HEK293 (cell line): ENCODE results near the gene CACHD1.

Experiments
- BCL11B ChIP-seq: fragments of 450-650 bp; formaldehyde crosslinking; IDR thresholded peaks from 2 replicates; pipeline ENCODE4 v1.5.1; 2016; ENCODE audit warnings: low read depth, missing biosample characterization, missing genetic modification characterization
- FEZF1 ChIP-seq: fragments of 450-650 bp; formaldehyde crosslinking; IDR thresholded peaks from 2 replicates; pipeline ENCODE4 v1.5.1; 2016; ENCODE audit warnings: missing biosample characterization, missing genetic modification characterization
- MEIS1 ChIP-seq: sonication (generic); formaldehyde crosslinking; IDR thresholded peaks from 2 replicates; pipeline ENCODE4 v1.8.1; 2022; ENCODE audit warnings: missing genetic modification reagents, mild to moderate bottlenecking, borderline replicate concordance
- SALL2 ChIP-seq: fragments of 450-650 bp; formaldehyde crosslinking; IDR thresholded peaks from 2 replicates; pipeline ENCODE4 v1.5.0; 2017; ENCODE audit warnings: missing biosample characterization, mild to moderate bottlenecking, missing genetic modification characterization, borderline replicate concordance
- TCF7L2 ChIP-seq: IDR thresholded peaks from 2 replicates; pipeline ENCODE4 v1.6.1; 2011; ENCODE audit warnings: low read depth, mild to moderate bottlenecking, inconsistent platforms, low read length, moderate library complexity, borderline replicate concordance
- WT1 ChIP-seq: fragments of 450-650 bp; formaldehyde crosslinking; IDR thresholded peaks from 2 replicates; pipeline ENCODE4 v1.5.1; 2016; ENCODE audit warnings: missing biosample characterization, missing genetic modification characterization
- YY2 ChIP-seq: fragments of 450-650 bp; formaldehyde crosslinking; IDR thresholded peaks from 2 replicates; pipeline ENCODE4 v1.5.1; 2016; ENCODE audit warnings: missing biosample characterization, missing genetic modification characterization
- ZNF2 ChIP-seq: fragments of 450-650 bp; formaldehyde crosslinking; IDR thresholded peaks from 2 replicates; pipeline ENCODE4 v1.5.1; 2016; ENCODE audit warnings: missing biosample characterization, missing genetic modification characterization
- ZNF292 ChIP-seq: fragments of 450-650 bp; formaldehyde crosslinking; IDR thresholded peaks from 2 replicates; pipeline ENCODE4 v1.5.1; 2016; ENCODE audit warnings: low read depth, missing biosample characterization, missing genetic modification characterization, borderline replicate concordance
- ZNF324 ChIP-seq: fragments of 450-650 bp; formaldehyde crosslinking; IDR thresholded peaks from 2 replicates; pipeline ENCODE4 v1.5.1; 2016; ENCODE audit warnings: missing biosample characterization, missing genetic modification characterization
- ZNF37A ChIP-seq: fragments of 450-650 bp; IDR thresholded peaks from 2 replicates; pipeline ENCODE4 v1.5.1; 2018; ENCODE audit warnings: missing biosample characterization, missing genetic modification characterization
- ZNF549 ChIP-seq: fragments of 450-650 bp; IDR thresholded peaks from 2 replicates; pipeline ENCODE4 v1.5.1; 2018; ENCODE audit warnings: missing biosample characterization, missing genetic modification characterization, mild to moderate bottlenecking, inconsistent platforms, moderate library complexity
- ZNF555 ChIP-seq: fragments of 450-650 bp; formaldehyde crosslinking; conservative IDR thresholded peaks from 2 replicates; pipeline ENCODE4 v1.5.1; 2017; ENCODE audit warnings: missing biosample characterization, mild to moderate bottlenecking, missing genetic modification characterization, inconsistent platforms
- ZNF658 ChIP-seq: fragments of 450-650 bp; formaldehyde crosslinking; IDR thresholded peaks from 2 replicates; pipeline ENCODE4; 2016; ENCODE audit warnings: missing biosample characterization, missing genetic modification characterization
- ZNF664 ChIP-seq: fragments of 450-650 bp; formaldehyde crosslinking; IDR thresholded peaks from 2 replicates; pipeline ENCODE4 v1.5.1; 2016; ENCODE audit warnings: missing biosample characterization, missing genetic modification characterization
- ZNF707 ChIP-seq: fragments of 450-650 bp; formaldehyde crosslinking; IDR thresholded peaks from 2 replicates; pipeline ENCODE4 v1.5.1; 2016; ENCODE audit warnings: missing biosample characterization, missing genetic modification characterization
- ZNF843 ChIP-seq: fragments of 450-650 bp; formaldehyde crosslinking; IDR thresholded peaks from 2 replicates; pipeline ENCODE4 v1.5.1; 2016; ENCODE audit warnings: missing biosample characterization, missing genetic modification characterization
- ZSCAN30 ChIP-seq: fragments of 450-650 bp; IDR thresholded peaks from 2 replicates; pipeline ENCODE4 v1.5.1; 2018; ENCODE audit warnings: missing biosample characterization, mild to moderate bottlenecking, missing genetic modification characterization, moderate library complexity
- TF ChIP-seq, protein P1 (sequence below): fragments of 450-650 bp; formaldehyde crosslinking; IDR thresholded peaks from 2 replicates; pipeline ENCODE4 v1.5.1; 2016; ENCODE audit warnings: missing biosample characterization, missing genetic modification characterization
- TF ChIP-seq, protein P2 (sequence below): fragments of 450-650 bp; formaldehyde crosslinking; IDR thresholded peaks from 2 replicates; pipeline ENCODE4 v1.5.1; 2016; ENCODE audit warnings: missing biosample characterization, missing genetic modification characterization
- TF ChIP-seq, protein P3 (sequence below): fragments of 450-650 bp; formaldehyde crosslinking; IDR thresholded peaks from 2 replicates; pipeline ENCODE4 v1.5.1; 2016; ENCODE audit warnings: missing biosample characterization, missing genetic modification characterization
- TF ChIP-seq, protein P4 (sequence below): fragments of 450-650 bp; formaldehyde crosslinking; IDR thresholded peaks from 2 replicates; pipeline ENCODE4 v1.5.1; 2016; ENCODE audit warnings: missing biosample characterization, missing genetic modification characterization
- TF ChIP-seq, protein P5 (sequence below): fragments of 450-650 bp; formaldehyde crosslinking; IDR thresholded peaks from 2 replicates; pipeline ENCODE4 v1.5.1; 2016; ENCODE audit warnings: missing biosample characterization, missing genetic modification characterization
- TF ChIP-seq, protein P6 (sequence below): fragments of 450-650 bp; formaldehyde crosslinking; IDR thresholded peaks from 2 replicates; pipeline ENCODE4 v1.5.1; 2016; ENCODE audit warnings: missing biosample characterization, missing genetic modification characterization
- TF ChIP-seq, protein P7 (sequence below): fragments of 450-650 bp; formaldehyde crosslinking; IDR thresholded peaks from 2 replicates; pipeline ENCODE4 v1.5.1; 2016; ENCODE audit warnings: missing biosample characterization, missing genetic modification characterization, borderline replicate concordance

Gene CACHD1

DNA sequence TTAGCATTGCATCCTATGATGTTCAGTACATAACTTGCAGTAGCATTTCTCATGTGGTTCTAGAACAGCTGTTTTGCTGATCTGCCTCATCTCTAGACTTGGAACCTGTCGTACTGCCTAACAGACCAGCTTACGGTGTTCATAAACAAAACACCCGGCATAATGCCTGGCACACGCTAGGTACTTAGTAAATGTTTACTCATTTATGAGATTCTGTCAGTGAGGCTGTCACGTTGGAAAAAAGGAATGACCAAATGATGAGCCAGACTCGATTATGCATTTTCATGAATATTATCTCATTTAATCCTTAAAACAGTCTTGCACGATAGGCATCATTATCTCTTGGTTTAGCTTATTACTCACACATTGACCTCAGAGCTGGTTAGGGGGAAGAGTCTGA lies 46.4 kb downstream of the CACHD1 start (continued):
- TF ChIP-seq ZNF843 (tag by site-specific recombination) (peak; percentile 52; the same call in 1 of the 2 replicates), ZNF658 (tag by site-specific recombination) (no peak), ZNF324 (tag by site-specific recombination) (no peak), TCF7L2 (no peak), ZNF37A (no peak), FEZF1 (no peak), YY2 (tag by site-specific recombination) (no peak), ZNF664 (tag by site-specific recombination) (peak; percentile 99), ZNF549 (no peak), SALL2 (no peak), MEIS1 (CRISPR knock-in tag) (no peak), ZNF2 (tag by site-specific recombination) (no peak), BCL11B (tag by site-specific recombination) (no peak), WT1 (no peak), ZSCAN30 (no peak), ZNF292 (no peak), ZNF555 (tag by site-specific recombination) (no peak), ZNF707 (tag by site-specific recombination) (no peak)
- TF ChIP-seq, protein P1, sequence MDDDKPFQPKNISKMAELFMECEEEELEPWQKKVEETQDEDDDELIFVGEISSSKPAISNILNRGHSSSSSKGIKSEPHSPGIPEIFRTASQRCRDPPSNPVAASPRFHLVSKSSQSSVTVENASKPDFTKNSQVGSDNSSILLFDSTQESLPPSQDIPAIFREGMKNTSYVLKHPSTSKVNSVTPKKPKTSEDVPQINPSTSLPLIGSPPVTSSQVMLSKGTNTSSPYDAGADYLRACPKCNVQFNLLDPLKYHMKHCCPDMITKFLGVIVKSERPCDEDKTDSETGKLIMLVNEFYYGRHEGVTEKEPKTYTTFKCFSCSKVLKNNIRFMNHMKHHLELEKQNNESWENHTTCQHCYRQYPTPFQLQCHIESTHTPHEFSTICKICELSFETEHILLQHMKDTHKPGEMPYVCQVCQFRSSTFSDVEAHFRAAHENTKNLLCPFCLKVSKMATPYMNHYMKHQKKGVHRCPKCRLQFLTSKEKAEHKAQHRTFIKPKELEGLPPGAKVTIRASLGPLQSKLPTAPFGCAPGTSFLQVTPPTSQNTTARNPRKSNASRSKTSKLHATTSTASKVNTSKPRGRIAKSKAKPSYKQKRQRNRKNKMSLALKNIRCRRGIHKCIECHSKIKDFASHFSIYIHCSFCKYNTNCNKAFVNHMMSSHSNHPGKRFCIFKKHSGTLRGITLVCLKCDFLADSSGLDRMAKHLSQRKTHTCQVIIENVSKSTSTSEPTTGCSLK (tag by site-specific recombination), result no peak
- TF ChIP-seq, protein P2, sequence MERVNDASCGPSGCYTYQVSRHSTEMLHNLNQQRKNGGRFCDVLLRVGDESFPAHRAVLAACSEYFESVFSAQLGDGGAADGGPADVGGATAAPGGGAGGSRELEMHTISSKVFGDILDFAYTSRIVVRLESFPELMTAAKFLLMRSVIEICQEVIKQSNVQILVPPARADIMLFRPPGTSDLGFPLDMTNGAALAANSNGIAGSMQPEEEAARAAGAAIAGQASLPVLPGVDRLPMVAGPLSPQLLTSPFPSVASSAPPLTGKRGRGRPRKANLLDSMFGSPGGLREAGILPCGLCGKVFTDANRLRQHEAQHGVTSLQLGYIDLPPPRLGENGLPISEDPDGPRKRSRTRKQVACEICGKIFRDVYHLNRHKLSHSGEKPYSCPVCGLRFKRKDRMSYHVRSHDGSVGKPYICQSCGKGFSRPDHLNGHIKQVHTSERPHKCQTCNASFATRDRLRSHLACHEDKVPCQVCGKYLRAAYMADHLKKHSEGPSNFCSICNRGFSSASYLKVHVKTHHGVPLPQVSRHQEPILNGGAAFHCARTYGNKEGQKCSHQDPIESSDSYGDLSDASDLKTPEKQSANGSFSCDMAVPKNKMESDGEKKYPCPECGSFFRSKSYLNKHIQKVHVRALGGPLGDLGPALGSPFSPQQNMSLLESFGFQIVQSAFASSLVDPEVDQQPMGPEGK (tag by site-specific recombination), result no peak
- TF ChIP-seq, protein P3, sequence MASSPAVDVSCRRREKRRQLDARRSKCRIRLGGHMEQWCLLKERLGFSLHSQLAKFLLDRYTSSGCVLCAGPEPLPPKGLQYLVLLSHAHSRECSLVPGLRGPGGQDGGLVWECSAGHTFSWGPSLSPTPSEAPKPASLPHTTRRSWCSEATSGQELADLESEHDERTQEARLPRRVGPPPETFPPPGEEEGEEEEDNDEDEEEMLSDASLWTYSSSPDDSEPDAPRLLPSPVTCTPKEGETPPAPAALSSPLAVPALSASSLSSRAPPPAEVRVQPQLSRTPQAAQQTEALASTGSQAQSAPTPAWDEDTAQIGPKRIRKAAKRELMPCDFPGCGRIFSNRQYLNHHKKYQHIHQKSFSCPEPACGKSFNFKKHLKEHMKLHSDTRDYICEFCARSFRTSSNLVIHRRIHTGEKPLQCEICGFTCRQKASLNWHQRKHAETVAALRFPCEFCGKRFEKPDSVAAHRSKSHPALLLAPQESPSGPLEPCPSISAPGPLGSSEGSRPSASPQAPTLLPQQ, result peak; percentile 66
- TF ChIP-seq, protein P4, sequence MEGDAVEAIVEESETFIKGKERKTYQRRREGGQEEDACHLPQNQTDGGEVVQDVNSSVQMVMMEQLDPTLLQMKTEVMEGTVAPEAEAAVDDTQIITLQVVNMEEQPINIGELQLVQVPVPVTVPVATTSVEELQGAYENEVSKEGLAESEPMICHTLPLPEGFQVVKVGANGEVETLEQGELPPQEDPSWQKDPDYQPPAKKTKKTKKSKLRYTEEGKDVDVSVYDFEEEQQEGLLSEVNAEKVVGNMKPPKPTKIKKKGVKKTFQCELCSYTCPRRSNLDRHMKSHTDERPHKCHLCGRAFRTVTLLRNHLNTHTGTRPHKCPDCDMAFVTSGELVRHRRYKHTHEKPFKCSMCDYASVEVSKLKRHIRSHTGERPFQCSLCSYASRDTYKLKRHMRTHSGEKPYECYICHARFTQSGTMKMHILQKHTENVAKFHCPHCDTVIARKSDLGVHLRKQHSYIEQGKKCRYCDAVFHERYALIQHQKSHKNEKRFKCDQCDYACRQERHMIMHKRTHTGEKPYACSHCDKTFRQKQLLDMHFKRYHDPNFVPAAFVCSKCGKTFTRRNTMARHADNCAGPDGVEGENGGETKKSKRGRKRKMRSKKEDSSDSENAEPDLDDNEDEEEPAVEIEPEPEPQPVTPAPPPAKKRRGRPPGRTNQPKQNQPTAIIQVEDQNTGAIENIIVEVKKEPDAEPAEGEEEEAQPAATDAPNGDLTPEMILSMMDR, result no peak
- TF ChIP-seq, protein P5, sequence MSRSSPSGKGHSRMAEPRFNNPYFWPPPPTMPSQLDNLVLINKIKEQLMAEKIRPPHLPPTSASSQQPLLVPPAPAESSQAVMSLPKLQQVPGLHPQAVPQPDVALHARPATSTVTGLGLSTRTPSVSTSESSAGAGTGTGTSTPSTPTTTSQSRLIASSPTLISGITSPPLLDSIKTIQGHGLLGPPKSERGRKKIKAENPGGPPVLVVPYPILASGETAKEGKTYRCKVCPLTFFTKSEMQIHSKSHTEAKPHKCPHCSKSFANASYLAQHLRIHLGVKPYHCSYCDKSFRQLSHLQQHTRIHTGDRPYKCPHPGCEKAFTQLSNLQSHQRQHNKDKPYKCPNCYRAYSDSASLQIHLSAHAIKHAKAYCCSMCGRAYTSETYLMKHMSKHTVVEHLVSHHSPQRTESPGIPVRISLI (tag by site-specific recombination), result no peak
- TF ChIP-seq, protein P6, sequence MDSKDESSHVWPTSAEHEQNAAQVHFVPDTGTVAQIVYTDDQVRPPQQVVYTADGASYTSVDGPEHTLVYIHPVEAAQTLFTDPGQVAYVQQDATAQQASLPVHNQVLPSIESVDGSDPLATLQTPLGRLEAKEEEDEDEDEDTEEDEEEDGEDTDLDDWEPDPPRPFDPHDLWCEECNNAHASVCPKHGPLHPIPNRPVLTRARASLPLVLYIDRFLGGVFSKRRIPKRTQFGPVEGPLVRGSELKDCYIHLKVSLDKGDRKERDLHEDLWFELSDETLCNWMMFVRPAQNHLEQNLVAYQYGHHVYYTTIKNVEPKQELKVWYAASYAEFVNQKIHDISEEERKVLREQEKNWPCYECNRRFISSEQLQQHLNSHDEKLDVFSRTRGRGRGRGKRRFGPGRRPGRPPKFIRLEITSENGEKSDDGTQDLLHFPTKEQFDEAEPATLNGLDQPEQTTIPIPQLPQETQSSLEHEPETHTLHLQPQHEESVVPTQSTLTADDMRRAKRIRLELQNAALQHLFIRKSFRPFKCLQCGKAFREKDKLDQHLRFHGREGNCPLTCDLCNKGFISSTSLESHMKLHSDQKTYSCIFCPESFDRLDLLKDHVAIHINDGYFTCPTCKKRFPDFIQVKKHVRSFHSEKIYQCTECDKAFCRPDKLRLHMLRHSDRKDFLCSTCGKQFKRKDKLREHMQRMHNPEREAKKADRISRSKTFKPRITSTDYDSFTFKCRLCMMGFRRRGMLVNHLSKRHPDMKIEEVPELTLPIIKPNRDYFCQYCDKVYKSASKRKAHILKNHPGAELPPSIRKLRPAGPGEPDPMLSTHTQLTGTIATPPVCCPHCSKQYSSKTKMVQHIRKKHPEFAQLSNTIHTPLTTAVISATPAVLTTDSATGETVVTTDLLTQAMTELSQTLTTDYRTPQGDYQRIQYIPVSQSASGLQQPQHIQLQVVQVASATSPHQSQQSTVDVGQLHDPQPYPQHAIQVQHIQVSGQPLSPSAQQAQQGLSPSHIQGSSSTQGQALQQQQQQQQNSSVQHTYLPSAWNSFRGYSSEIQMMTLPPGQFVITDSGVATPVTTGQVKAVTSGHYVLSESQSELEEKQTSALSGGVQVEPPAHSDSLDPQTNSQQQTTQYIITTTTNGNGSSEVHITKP (tag by site-specific recombination), result no peak
- TF ChIP-seq, protein P7, sequence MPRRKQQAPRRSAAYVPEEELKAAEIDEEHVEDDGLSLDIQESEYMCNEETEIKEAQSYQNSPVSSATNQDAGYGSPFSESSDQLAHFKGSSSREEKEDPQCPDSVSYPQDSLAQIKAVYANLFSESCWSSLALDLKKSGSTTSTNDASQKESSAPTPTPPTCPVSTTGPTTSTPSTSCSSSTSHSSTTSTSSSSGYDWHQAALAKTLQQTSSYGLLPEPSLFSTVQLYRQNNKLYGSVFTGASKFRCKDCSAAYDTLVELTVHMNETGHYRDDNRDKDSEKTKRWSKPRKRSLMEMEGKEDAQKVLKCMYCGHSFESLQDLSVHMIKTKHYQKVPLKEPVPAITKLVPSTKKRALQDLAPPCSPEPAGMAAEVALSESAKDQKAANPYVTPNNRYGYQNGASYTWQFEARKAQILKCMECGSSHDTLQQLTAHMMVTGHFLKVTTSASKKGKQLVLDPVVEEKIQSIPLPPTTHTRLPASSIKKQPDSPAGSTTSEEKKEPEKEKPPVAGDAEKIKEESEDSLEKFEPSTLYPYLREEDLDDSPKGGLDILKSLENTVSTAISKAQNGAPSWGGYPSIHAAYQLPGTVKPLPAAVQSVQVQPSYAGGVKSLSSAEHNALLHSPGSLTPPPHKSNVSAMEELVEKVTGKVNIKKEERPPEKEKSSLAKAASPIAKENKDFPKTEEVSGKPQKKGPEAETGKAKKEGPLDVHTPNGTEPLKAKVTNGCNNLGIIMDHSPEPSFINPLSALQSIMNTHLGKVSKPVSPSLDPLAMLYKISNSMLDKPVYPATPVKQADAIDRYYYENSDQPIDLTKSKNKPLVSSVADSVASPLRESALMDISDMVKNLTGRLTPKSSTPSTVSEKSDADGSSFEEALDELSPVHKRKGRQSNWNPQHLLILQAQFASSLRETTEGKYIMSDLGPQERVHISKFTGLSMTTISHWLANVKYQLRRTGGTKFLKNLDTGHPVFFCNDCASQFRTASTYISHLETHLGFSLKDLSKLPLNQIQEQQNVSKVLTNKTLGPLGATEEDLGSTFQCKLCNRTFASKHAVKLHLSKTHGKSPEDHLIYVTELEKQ, result no peak
